Adipose tissue (tissue), 3 donors: Measurements from ENCODE around the gene MRPL24. TPM values are rescaled to one million over a fixed set of nuclear protein-coding genes. Genes with fewer than 3 reads are reported as not detected.
A peak's percentile ranks its signal among the peaks of the same experiment; 100 is the strongest.
"Not testable (repeated sequence)": the region's sequence is repeated elsewhere in the genome, so short reads cannot be mapped to it uniquely, and the experiment has no call there.

Source experiments
- H3K27ac ChIP-seq: one replicate; pipeline ENCODE4 v1.5.1; 2013; ENCODE audit warnings: low read depth, low read length
- WGBS, 3 donors: extraction: QIAGEN DNeasy Blood & Tissue Kit; methylation state at CpG; one replicate each; pipeline ENCODE4 v1.1.7; 2013; 5-methylcytosine and 5-hydroxymethylcytosine counted together
- polyA plus RNA-seq, 3 donors: library from polyadenylated mRNA; stranded (reverse); fragments of 200-250 nt; gene quantifications; one replicate each; pipeline ENCODE4 v1.2.3, GENCODE V29; 2013
- donor health status: healthy with polysubstance abuse.
- donor health status: Bipolar disorder and iron deficiency.
- donor health status: healthy.

Gene MRPL24
- polyA plus RNA-seq, 3 donors, result 104 to 178 (median 151) TPM

DNA sequence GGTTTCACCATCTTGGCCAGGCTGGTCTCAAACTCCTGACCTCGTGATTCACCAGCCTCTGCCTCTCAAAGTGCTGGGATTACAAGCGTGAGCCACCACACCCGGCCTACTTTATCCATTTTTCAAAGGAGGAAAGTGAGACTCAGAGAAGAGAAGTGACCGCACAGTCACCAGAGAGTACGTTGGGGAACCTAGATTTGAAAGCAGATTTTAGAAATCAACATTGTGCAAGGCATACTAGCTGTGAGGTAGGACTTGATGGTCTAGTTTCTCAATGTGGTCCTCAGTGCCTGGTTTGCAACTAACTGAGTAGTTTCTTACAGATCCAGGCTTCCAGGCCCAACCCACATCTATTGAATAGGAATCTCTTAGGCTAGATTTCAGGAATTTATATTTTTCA, 24.8 kb upstream of the MRPL24 start:
- H3K27ac ChIP-seq, result no peak overlapping the region
- 67 to 85% (median 74%) methylated on average over 5 of the region's 5 CpGs for WGBS, 3 donors

DNA sequence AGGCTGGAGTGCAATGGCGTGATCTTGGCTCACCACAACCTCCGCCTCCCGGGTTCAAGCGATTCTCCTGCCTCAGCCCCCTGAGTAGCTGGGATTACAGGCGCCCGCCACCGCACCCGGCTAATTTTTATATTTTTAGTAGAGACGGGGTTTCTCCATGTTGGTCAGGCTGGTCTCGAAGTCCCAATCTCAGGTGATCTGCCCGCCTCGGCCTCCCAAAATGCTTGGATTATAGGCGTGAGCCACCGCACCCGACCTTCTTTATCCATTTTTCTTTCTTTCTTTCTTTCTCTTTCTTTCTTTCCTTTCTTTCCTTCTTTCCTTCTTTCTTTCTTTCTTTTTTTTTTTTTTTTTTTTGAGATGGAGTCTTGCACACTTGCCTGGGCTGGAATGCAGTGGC, 24.2 kb upstream of the MRPL24 start:
- 93 to 98% (median 94%) methylated on average over 13 to 15 of the region's 15 CpGs for WGBS, 3 donors
- H3K27ac ChIP-seq, result not testable (repeated sequence)

GRCh38 chr1:156760796-156761104, 19.9 kb upstream of the MRPL24 start:
- 74 to 86% (median 83%) methylated on average over 4 of the region's 4 CpGs for WGBS, 3 donors

DNA sequence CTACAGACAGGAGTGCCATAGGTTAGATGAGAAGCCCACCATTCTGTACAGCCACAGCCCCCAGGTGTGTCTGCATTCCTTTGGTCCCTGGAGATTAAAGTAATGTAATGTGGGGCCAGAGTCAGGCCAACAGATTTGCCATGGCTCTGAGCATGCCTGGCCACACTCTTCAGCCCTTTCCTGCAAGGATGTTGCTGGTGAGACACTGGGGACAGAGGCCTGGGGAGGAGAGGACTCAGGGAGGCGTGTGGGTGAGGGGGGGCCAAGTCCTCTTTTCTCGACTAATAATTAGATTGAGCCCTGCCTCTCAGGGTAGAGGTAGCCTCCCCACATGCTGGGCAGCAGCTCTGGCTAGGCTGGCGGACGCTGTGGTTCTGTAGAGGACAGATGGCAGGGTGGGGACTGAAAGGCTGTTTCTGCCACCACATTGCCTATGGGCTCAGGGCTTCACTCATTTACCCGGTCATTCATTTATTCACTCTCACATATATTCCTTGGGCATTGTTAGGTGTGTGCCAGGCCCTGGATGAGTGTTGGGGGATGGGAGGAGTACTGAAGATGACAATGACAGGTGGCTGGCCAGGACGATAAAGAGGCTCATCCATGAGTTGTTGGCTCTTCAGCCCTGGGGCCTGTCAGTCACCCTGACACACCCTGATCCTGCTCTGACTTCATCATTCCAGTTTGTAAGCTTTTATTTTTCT, 19.4 kb upstream of the MRPL24 start:
- WGBS, 3 donors, result 65 to 73% (median 67%) methylated on average over 6 of the region's 6 CpGs
- no peak overlapping the region for H3K27ac ChIP-seq

More at GRCh38 chr1:156760796-156761104, 19.9 kb upstream of the MRPL24 start:
- H3K27ac ChIP-seq, result no peak overlapping the region

DNA sequence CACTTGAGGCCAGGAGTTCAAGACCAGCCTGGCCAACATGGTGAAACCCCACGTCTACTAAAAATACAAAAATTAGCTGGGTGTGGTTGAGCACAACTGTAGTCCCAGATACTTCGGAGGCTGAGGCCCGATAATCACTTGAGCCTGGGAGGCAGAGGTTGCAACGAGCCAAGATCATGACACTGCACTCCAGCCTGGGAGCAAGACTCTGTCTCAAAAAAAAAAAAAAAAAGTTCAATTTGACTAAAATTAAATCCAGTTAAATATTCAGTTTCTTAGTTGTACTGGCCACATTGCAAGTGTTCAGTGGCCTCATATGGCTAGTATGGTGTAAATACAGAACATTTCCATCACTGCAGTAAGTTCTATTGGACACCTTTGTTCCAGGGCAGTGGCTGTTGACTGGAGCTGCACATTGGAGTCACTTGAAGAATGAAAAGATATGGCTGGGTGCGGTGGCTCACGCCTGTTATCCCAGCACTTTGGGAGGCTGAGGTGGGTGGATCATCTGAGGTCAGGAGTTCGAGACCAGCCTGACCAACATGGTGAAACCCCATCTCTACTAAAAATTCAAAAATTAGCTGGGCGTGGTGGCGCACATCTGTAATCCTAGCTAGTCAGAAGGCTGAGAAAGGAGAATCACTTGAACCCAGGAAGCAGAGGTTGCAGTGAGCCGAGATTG, 16.8 kb upstream of the MRPL24 start:
- WGBS, 3 donors, result 83 to 91% (median 86%) methylated on average over 10 of the region's 10 CpGs
- not testable (repeated sequence) for H3K27ac ChIP-seq

DNA sequence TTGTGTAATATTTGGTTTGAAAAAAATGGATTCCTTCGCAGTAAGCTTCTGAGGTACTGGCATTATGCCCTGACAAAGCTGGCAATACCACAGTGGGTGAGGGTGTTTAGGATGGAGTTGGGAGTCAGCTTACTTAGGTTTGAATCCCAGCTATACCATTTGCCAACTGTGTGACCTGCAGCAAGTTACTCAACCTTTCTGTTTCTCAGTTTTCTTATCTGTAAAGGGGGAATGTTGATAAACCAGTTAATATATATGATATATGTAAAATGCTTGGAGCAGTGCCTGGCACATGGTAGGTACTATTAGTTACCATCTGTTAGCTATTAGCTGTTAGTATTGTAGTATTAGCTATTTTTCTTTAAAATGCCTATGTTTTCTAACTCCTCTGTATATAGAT, 15.5 kb upstream of the MRPL24 start:
- H3K27ac ChIP-seq, result no peak overlapping the region
- WGBS, 3 donors, result 96 to 100% (median 97%) methylated on average over 1 of the region's 1 CpG

- 50 to 75% (median 55%) methylated on average over 5 of the region's 5 CpGs for WGBS, 3 donors
- H3K27ac ChIP-seq, result no peak overlapping the region
These were observed 14.7 kb upstream of the MRPL24 start for GRCh38 chr1:156755527-156755950.

DNA sequence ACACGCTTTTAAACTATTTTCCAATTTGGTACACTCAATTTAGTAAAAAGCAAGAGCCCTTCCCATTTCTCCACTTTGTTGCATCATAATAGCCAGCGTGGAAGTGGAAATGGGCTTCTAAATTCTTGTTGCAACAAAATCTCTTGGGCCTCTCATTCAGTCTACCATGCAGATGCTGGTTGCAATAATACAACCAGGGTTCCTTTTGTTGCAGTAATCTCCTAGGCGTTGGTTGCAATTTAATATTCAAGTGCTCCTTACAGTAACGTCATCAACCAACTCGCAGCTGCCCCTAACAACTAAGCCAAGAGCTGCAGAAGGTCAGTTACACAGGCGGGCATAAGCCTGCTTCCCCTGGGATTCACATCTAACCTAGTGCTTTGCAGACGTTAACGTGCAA, 13.3 kb upstream of the MRPL24 start:
- no peak overlapping the region for H3K27ac ChIP-seq
- WGBS, 3 donors, result 55 to 83% (median 56%) methylated on average over 8 of the region's 8 CpGs

DNA sequence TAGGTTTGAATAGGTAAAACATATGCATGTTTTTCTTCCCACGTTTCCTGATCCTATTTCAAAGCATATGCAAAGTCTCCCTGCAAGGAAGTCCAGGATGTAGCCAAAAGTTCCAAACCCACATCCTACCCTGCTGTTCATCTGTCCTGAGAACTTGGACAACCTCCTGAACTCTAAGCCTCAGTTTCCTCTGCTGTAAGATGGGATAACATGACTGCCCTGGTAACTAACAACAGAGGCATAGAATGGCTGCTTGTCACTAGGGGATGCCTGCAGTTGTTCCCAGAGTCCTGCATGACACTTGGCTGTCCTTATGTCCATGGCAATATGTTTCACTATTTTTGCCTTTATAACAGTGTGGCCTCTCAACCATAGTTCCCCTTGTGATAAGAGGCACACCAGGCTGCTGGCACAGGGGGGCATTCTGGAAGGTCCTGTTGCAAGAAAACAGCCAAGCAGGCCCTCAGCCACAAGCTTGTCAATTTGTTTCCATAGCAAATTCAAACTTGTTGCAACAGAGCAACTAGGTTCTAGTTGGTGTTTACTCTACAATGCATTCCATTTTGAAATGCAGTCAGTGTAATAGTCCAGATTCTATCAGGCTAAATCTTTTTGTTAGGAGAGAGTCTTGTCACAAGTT, 12.1 kb upstream of the MRPL24 start:
- H3K27ac ChIP-seq, result no peak overlapping the region
- WGBS, 3 donors, result 15 to 21% (median 17%) methylated on average over 1 of the region's 1 CpG

- WGBS, 3 donors, result 0 to 1% (median 1%) methylated on average over 52 to 68 of the region's 68 CpGs
- H3K27ac ChIP-seq, result peak overlapping the region; percentile 84
These were observed 11.0 kb upstream of the MRPL24 start for GRCh38 chr1:156751757-156752481.

- H3K27ac ChIP-seq, result peak within 1 kb of the TSS; percentile 84
- 0 to 1% (median 0%) methylated on average over 27 to 48 of the region's 48 CpGs for WGBS, 3 donors
These were observed 10.5 kb upstream of the MRPL24 start, which contains the start of gene HDGF for GRCh38 chr1:156751451-156751756. Gene HDGF (minus strand): TSS chr1:156751675. CDS start chr1:156751429, 246 bp downstream.

DNA sequence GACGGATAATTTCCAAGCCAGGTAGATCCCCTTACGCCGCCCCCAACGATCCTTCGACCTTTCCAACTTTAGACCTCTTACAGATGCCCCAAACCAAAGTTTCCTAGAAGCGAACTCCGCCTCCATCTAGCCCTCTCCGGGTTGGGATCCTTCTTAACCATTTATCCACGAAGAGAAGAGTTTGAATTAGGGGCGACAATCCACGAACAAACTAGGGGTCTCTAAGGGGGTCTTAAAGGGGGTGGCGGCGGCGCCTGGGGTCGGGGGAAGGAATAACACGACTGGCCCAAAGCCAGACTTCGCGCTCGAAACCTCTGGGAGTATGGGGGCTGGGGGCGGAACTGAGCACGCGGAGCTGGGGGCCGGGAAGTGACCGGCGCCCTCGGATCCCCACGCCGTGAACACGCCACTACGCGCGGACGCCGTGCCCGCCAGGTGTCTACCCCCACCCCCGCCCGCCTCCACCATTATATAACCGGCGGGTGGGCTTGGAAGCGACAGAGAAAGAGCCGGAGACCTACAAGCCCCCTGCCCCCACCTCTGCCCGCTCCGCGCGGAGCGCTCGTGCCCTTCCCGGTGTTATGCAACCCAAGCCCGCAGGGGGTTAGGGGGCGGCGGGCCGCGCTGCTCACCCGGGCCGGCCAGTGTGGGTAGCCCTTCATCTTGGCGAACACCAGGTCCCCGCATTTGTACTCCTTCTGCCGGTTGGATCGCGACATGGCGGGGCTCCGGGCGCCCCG, 10.0 kb upstream of the MRPL24 start:
- WGBS, 3 donors, result 0% methylated on average over 50 to 64 of the region's 64 CpGs
- peak overlapping the region; percentile 84 for H3K27ac ChIP-seq

DNA sequence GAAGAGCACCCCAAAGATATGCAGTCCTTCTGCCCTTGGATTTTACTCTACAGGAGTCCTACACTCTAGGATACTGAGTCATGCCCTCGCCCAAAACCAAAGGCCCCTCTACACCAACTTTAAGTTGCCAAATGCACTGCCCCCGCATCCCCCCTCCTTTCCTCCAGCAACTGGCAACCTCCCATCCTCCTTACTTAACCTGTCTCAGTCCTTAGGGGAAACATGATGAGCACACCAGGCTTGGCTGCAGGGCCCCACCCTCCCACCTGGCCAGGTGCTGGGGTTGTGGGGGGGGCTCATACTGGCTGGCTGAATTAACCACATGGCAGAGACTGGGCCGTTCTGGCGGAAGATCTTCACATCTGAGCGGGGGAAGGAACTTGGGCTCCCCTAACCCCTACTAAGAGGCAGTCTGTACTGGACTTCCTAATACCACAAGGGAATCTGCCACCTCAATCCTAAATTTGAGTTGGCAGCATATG, 9.3 kb upstream of the MRPL24 start:
- peak overlapping the region; percentile 84 for H3K27ac ChIP-seq
- 1 to 3% (median 2%) methylated on average over 5 of the region's 5 CpGs for WGBS, 3 donors

DNA sequence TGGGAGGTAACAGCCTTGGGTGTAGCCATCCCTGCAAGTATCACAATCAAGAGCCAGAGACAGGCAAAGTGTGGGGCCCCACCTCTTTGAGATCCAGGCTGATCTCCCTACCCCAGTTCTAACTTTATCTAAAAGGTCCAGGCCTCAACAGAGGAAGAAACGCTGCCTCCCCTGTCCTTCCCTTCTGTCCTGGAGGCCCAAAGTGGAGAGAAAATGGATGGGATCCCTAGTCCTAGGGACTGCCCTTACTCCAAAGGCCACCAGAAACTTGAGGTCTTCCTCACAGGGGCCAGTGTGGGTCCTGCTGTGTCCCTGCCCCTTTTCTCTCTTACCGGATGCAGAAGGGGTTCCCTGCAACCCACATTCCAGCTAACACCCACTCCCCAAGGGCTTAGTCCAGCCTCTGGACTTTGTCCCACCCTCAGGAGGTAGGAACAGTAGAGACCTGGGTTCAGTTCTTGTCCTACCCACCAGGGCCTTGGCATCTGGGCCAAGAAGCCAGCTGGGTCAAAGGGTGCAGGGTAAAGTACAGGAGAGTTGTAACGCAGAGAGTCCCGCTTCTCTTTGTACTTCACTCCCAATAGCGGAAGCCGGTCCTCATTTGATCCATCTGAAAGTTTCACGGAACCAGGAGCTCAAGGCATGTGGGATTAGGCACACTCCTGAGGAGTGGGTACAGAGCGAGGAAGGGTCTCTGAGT, 8.7 kb upstream of the MRPL24 start:
- 18 to 20% (median 19%) methylated on average over 8 of the region's 8 CpGs for WGBS, 3 donors
- H3K27ac ChIP-seq, result peak overlapping the region; percentile 84

GRCh38 chr1:156748670-156749418, 8.0 kb upstream of the MRPL24 start:
- peak overlapping the region; percentile 84 for H3K27ac ChIP-seq
- WGBS, 3 donors, result 3 to 13% (median 5%) methylated on average over 9 of the region's 9 CpGs

DNA sequence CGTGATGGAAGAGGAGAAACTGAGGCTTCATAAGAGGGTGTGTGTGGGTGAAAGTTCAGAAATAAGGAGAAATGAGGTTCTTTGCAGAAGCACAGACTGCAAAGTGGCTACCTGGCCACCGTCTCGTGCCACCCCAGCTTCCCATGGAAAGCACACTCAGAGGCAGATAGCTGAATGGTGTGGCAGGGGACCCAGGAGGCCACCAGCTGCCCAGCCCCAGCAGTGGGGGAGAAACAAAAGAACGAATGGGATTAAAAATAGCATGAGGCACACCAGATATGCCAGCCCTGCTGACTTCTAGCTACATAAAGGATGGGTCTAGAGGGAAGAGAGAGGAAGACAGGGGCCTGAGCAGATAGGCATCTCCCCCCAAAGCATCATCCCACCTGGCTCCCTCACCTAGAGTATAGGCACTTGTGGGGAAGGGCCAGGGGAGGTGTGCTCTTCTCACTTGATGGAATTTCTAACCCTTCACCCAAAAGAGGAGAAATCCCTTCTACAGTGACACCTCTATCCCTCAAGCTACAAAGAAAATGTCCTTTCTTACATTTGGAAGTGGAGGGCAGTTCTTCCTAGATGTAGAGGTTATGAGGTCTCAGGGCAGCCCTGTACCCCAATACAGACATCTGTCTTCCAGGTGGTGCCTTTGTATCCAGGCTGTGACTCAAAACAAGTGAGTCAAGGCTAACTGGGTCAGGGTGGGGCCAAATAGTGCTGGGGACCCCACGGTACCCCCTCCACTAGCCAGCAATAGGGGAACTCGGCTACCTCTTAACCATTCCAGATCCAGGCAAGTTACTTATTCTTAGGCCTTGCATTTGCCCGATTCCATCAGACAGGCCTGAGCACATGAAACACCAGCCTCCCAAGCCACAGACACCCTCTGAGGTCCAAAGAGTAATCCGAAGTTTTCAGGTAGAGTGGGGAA, 7.1 kb upstream of the MRPL24 start:
- WGBS, 3 donors, result 8 to 11% (median 9%) methylated on average over 8 of the region's 8 CpGs
- peak overlapping the region; percentile 84 for H3K27ac ChIP-seq
